Psoas muscle (tissue), 8 donors: ENCODE measurements around the gene MEMO1. TPM values are rescaled to one million over a fixed set of nuclear protein-coding genes. Genes with fewer than 3 reads are reported as not detected.

Experiments
- ATAC-seq, 4 donors: fragments of 200-7000 bp; cut with Tn5 transposase; one replicate each; pipeline ENCODE4 v1.9.1; 2020; ENCODE audit warnings: moderate library complexity in 3 of 4, mild to moderate bottlenecking in 2 of 4
- DNase-seq, 2 donors: peaks; one replicate each; pipeline ENCODE4 v3.0.0-alpha.2; 2020
- H3K27ac ChIP-seq: fragments of 200-600 bp; one replicate; pipeline ENCODE4 v1.8.0; 2022
- H3K27me3 ChIP-seq, 3 donors: fragments of 200-600 bp in 1 of 3; one replicate each; pipeline versions ENCODE4 v1.6.1 to v1.8.0; 2013 to 2022; ENCODE audit warnings: low read length in 2 of 3, mild to moderate bottlenecking in 2 of 3, moderate library complexity in 1 of 3; ENCODE audit not compliant: insufficient read depth in 3 of 3
- H3K36me3 ChIP-seq, 2 donors: fragments of 200-600 bp in 1 of 2; one replicate each; pipeline versions ENCODE4 v1.6.1 to v1.8.0; 2013 to 2022; ENCODE audit warnings: low read depth in 1 of 2, mild to moderate bottlenecking in 1 of 2, moderate library complexity in 1 of 2; ENCODE audit not compliant: insufficient read depth in 1 of 2
- H3K4me1 ChIP-seq: fragments of 200-600 bp; one replicate; pipeline ENCODE4 v1.8.0; 2022
- H3K4me3 ChIP-seq: fragments of 200-600 bp; one replicate; pipeline ENCODE4 v1.8.0; 2022; ENCODE audit warnings: mild to moderate bottlenecking
- H3K9me3 ChIP-seq: fragments of 200-600 bp; one replicate; pipeline ENCODE4 v1.8.0; 2022
- CTCF ChIP-seq: fragments of 200-600 bp; IDR thresholded peaks from one replicate; pipeline ENCODE4 v1.8.0; 2022; ENCODE audit warnings: antibody characterized with exemption
- WGBS, 3 donors: extraction: QIAGEN DNeasy Blood & Tissue Kit; methylation state at CpG; one replicate each; pipeline versions ENCODE4 v1.1.6 to v1.1.7; 2013; 5-methylcytosine and 5-hydroxymethylcytosine counted together
- intact Hi-C, 2 donors: fragments of 100-400 bp; cut with DNase I; formaldehyde crosslinking; loops; one replicate each; pipeline versions ENCODE4 v1.11.0 to v1.14.2; 2022
- polyA plus RNA-seq, 3 donors: library from polyadenylated mRNA; stranded (reverse); fragments of 200-250 nt; gene quantifications; one replicate each; pipeline ENCODE4 v1.2.3, GENCODE V29; 2013
- total RNA-seq, 4 donors: library from RNA; stranded (reverse); fragmentation: NEBNext Ultra II Directional in 2 of 4; extraction: Animal tissue kit (Norgen Biotek cat#: 25700) in 2 of 4; gene quantifications; one replicate each; pipeline versions ENCODE4 v1.2.1 to v1.2.4, GENCODE V29; 2021 to 2023
- donor health status: healthy with polysubstance abuse.
- donor health status: DM: no; HTN: no; CAD: no; lungs with moderate emphysema.
- donor health status: Bipolar disorder and iron deficiency.
- donor health status: healthy.
- donor health status: DM: yes; HTN: yes; CAD: no.
- donor health status: DM: no; HTN: no; CAD: no.
- donor health status: DM: no; HTN: no; CAD: no.
- donor health status: DM: yes; HTN: yes; CAD: no.

Gene MEMO1
- total and polyA plus RNA-seq, 7 donors, result 40.0 to 86.8 (median 56.0) TPM

DNA sequence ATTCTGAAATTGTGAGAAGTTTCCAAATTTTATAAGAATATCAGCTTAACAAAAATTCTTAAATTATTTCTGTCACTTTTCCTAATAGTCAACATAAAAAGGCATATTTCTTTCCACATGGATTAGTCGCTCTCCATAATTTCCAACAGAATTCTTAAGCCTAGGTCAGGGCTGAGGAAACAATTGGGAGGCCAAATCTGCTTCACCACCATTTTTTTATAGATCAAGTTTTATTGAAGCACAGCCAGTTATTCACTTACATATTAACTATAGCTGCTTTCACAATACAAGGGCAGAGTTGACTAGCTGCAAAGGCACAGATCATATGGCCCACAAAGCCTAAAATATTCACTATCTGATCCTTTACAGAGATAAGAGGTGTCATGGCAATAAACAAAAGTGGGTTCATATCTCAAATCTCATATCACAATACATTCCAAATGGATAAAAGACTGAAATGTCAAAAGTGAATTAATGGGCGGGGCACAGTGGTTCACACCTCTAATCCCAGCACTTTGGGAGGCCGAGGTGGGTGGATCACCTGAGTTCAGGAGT lies 18.7 kb downstream of the MEMO1 start:
- peaks cover 28% of the 10 kb centered on the region for H3K4me1 ChIP-seq
- H3K4me3 ChIP-seq, result no peak overlapping the region
- intact Hi-C loops, result no loop called here
- DNase-seq, result no peak
- no peak for TF ChIP-seq CTCF
- no peaks in the 10 kb centered on the region for H3K36me3 ChIP-seq
- no peaks in the 10 kb centered on the region for H3K9me3 ChIP-seq
- WGBS, 3 donors, result 90 to 99% (median 95%) methylated on average over 3 of the region's 3 CpGs
- no peak for ATAC-seq
- H3K27me3 ChIP-seq, result no peaks in the 10 kb centered on the region
- no peak overlapping the region for H3K27ac ChIP-seq

DNA sequence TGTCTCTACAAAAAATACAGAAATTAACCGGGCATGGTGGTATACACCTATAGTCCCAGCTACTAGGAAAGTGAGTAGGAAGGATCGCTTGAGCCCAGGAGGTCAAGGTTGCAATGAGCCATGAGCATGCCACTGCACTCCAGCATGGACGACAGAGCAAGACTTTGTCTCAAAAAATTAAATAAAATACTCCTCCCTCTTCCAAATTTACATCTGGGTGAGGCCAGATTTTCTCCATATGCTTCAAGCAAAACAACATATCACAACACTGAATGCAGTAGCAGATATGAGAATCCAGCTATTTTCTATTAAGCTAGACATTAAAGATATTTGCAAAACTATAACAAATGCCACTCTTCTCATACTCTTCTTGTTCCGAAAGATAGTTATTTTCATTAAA lies 20.9 kb downstream of the MEMO1 start:
- Histone ChIP-seq H3K4me3 (no peak overlapping the region), H3K36me3 (no peaks in the 10 kb centered on the region), H3K4me1 (peaks cover 24% of the 10 kb centered on the region), H3K27ac (no peak overlapping the region), H3K9me3 (no peaks in the 10 kb centered on the region), H3K27me3 (no peaks in the 10 kb centered on the region)
- intact Hi-C loops, result no loop called here
- no peak for DNase-seq
- no peak for TF ChIP-seq CTCF
- ATAC-seq, result no peak
- 95 to 98% (median 98%) methylated on average over 4 of the region's 4 CpGs for WGBS, 3 donors

GRCh38 chr2:31987454-31988220 lies 23.2 kb downstream of the MEMO1 start:
- TF ChIP-seq CTCF, result no peak
- Histone ChIP-seq H3K27me3 (no peaks in the 10 kb centered on the region), H3K4me3 (no peak overlapping the region), H3K36me3 (no peaks in the 10 kb centered on the region), H3K9me3 (no peaks in the 10 kb centered on the region), H3K27ac (peak overlapping the region; percentile 84), H3K4me1 (peaks cover 39% of the 10 kb centered on the region)
- DNase-seq (peak; percentile 27 to 72), ATAC-seq (peak; percentile 84 to 88 (median 86))
- intact Hi-C loops, result no loop called here
- 94 to 97% (median 96%) methylated on average over 2 of the region's 2 CpGs for WGBS, 3 donors

DNA sequence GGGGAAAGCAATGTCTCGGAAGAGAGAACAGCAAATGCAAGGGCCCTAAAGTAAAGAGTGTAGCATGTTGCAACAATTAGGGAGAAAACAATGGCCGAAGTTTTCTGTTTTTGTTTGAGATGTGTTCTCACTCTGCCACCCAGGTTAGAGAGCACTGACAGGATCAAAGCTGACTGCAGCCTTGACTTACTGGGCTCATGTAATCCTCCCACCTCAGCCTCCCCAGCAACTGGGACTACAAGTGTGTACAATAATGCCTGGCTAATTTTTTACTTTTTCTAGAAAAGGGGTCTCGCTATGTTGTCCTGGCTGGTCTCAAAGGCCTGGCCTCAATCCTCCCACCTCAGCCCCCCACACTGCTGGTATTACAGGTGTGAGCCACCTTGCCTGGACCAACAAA lies 23.9 kb downstream of the MEMO1 start:
- Histone ChIP-seq H3K27ac (peak overlapping the region; percentile 84), H3K4me1 (peaks cover 38% of the 10 kb centered on the region), H3K36me3 (no peaks in the 10 kb centered on the region), H3K4me3 (no peak overlapping the region), H3K27me3 (no peaks in the 10 kb centered on the region), H3K9me3 (no peaks in the 10 kb centered on the region)
- TF ChIP-seq CTCF, result no peak
- ATAC-seq (peak in 1 of 4 donors; percentile 1), DNase-seq (no peak)
- WGBS, 3 donors, result 92 to 94% (median 93%) methylated on average over 3 of the region's 3 CpGs
- intact Hi-C loops, result no loop called here
